ENCODE measurements around the gene ACP7.
"Not testable (repeated sequence)": the region's sequence is repeated elsewhere in the genome, so short reads cannot be mapped to it uniquely, and the experiment has no call there.

Gene ACP7, protein sequence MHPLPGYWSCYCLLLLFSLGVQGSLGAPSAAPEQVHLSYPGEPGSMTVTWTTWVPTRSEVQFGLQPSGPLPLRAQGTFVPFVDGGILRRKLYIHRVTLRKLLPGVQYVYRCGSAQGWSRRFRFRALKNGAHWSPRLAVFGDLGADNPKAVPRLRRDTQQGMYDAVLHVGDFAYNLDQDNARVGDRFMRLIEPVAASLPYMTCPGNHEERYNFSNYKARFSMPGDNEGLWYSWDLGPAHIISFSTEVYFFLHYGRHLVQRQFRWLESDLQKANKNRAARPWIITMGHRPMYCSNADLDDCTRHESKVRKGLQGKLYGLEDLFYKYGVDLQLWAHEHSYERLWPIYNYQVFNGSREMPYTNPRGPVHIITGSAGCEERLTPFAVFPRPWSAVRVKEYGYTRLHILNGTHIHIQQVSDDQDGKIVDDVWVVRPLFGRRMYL

DNA sequence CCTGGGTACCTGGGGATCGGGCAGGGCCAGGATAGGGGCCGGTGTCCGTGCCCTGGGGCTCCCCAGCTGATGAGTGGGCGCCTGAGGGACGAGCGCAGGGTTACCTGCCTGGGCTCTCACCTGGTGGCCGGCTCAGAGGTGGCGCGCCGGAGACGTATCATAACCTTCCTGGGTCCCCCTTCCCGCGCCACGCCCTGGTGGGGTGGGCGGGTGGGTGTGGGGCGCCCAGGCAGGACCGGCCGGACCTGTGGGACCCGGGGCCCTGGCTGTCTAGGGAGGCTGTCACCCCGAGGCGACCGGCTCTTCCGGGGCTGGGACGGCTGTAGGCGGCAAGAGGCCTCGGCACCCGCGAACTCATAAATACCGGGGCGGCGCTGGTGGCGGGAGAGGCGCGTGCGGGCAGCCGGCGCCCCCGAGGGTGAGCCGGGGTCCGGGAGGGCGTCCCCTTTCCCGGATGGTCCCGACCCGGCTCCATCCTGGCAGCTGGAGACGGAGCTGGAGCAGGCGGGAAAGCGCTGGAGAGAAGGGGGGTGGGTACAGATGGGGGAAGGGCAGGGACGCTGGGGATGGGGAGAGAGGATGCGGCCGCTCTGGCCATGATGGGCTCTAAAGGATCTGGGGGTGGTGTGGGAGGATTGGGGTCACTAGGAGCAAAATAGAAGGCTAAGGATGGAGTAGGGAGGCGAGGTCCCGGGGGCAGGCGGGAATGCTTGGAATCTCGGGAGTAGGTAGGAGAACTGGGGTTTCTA lies at the start of gene ACP7:
ACP7 (plus strand) TSS at position 386 of the 749 bp plus-strand sequence. CDS start 902 bp downstream, outside the sequence.
- no peak for DNase-seq

- DNase-seq: no peak
Observed at GRCh38 chr19:39036581-39036980, 47.6 kb upstream of the ACP7 start.

DNA sequence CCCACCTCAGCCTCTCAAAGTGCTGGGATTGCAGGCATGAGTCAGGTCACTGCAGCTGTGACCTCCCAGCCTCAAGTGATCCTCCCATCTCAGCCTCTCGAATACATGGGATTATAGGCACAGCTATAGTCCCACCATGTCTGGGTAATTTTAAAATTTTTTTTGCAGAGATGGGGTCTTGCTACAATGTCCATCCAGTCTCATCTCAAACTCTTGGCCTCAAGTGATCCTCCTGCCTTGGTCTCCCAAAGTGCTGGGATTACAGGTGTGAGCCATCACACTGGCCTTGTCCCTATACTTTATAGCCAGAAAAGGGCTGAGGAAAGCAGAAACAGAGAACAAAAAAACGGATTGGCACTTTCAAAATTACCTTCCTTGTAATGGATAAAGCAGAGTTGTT lies 47.0 kb upstream of the ACP7 start:
- DNase-seq: no peak

- no peak for DNase-seq
Observed at GRCh38 chr19:39038098-39038497, 46.1 kb upstream of the ACP7 start.

DNA sequence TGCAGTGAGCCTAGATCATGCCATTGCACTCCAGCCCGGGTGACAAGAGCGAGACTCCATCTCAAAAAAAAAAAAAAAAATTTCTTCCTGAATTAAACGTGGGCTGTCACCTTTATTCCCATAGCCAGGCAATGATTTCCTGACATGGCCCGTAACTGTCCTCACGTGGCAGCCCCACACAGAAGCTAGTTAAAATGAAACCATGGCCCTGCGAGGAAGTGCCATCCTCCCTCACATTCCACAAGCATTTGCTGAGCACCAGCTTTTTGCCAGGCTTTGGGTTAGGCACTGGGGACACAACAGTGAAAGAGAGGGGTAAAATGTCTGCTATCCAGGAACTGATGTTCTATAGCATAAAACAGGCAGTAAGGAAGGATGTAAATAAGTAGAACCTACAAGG lies 38.7 kb upstream of the ACP7 start:
- no peak for DNase-seq

GRCh38 chr19:39046037-39046821 lies 37.9 kb upstream of the ACP7 start:
- DNase-seq: no peak

DNA sequence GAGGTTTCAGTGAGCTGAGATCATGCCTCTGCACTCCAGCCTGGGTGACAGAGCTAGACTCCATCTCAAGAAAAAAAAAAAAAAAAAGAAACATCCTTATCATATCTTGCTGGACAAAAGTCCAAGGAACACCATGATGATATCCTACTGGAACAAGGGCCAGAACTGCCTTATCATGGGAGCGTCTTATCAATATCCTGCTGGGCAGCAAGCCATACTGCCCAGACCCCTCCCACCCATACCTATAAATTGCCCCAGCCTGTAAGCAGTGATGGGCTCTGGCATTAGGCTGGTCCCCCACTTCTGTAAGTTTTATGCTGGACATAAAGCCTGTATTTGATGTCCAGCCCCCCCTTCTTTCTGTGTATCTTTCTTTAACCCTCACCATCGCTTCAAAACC lies 37.1 kb upstream of the ACP7 start:
- DNase-seq: no peak

- DNase-seq: no peak
Observed at GRCh38 chr19:39052243-39052746, 31.9 kb upstream of the ACP7 start.

GRCh38 chr19:39052846-39053245 lies 31.3 kb upstream of the ACP7 start:
- DNase-seq: no peak

DNA sequence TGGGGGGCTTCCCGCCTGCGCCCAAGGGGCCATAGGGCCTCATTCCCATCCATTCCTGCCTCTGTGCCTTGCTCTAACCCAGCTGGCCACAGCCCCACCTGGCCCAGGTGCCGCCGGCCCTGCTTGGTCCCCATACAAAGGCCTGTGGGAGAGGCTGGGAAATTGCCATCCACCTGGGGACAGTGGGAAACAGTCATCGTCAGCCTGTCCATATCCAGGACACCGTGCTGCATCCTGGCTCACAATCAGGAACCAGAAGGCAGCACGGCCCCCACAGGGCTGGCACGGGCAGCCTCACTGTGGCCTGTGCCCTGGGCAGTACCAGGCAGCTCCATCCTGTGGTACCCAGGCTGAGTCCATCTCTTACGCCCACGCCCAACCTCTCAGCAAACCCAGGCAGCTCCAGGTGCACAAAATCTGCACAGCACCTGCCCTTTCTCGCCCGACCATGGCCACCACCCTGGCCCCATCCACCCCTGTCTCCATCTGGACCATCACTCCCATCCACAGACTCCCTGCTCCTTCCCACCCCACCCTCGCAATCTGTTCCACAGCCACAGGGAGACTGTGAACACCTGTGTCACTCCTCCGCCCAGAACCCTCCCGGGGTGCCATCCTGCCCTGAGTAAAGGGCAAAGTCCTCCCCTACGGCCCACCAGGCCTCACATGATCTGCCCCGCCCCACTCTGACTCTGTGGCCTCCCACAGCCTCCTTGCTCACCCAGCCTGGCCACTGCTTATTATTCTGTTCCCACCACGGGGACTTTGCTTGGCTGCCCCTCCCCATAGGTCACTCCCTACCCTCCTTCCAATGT lies 30.7 kb upstream of the ACP7 start:
- no peak for DNase-seq

DNA sequence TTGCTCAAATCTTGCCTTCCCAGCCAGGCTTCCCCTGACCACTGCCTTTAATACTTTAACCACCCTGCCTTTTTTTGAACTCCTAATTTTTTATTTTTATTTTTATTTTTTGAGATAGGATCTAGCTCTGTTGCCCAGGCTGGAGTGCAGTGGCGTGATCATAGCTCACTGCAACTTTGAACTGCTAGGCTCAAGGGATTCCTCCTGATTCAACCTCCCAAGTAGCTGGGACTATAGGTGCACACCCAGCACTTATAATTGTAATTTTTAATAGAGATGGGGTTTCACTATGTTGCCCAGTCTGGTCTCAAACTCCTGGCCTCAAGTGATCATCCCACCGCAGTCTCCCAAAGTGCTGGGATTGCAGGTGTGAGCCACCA lies 30.1 kb upstream of the ACP7 start:
- no peak for DNase-seq

GRCh38 chr19:39057615-39058014 lies 26.6 kb upstream of the ACP7 start:
- no peak for DNase-seq

DNA sequence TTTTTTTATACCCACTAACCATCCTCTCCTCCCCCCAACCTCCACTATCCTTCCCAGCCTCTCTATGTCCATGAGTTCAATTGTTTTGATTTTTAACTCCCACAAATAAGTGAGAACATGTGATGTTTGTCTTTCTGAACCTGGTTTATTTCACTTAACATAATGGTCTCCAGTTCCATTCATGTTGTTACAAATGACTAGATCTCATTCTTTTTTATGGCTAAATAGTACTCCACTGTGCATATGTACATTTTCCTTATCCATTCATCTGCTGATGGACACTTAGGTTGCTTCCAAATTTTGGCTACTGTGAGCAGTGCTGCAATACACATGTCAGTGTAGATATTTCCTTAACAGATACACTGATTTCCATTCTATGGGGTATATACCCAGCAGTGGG lies 24.9 kb upstream of the ACP7 start:
- DNase-seq: no peak

GRCh38 chr19:39060171-39060570 lies 24.0 kb upstream of the ACP7 start:
- DNase-seq: no peak

DNA sequence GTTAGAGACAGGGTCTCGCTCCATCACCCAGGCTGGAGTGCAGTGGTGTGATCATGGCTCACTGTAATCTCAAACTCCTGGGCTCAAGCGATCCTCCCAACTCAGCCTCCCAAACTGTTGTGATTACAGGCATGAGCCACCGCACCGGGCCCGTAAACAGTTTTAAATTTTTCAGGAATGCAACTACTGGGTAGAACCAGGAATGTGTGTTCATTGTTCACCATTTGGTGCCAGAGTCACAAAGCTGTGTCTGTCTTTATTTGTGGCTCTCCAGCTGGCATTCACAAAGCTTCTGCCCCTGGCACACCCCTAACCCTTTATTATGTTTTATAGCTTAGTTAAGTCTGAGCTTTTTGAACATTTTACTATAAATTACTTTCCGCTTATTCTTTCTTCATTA lies 19.8 kb upstream of the ACP7 start:
- no peak for DNase-seq

GRCh38 chr19:39065928-39066327 lies 18.2 kb upstream of the ACP7 start:
- DNase-seq: no peak

DNA sequence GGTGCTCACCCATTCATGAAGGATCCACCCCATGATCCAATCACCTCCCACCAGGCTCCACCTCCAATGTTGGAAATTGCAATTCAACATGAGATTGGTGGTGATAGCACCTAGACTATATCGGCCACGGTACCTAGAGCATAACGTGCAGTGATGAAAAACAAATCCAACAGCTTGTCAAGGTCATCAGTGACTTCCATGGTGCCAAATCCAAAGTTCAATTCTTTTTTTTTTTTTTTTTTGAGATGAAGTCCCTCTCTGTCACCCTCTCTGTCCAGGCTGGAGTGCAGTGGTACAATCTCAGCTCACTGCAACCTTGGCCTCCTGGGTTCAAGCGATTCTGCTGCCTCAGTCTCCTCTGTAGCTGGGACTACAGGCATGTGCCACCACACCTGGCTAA lies 17.1 kb upstream of the ACP7 start:
- DNase-seq: no peak

- DNase-seq: not testable (repeated sequence)
Observed at GRCh38 chr19:39068259-39068658, 15.9 kb upstream of the ACP7 start.

GRCh38 chr19:39070888-39071287 lies 13.3 kb upstream of the ACP7 start:
- no peak for DNase-seq

- no peak for DNase-seq
Observed at GRCh38 chr19:39074205-39074692, 9.9 kb upstream of the ACP7 start.

DNA sequence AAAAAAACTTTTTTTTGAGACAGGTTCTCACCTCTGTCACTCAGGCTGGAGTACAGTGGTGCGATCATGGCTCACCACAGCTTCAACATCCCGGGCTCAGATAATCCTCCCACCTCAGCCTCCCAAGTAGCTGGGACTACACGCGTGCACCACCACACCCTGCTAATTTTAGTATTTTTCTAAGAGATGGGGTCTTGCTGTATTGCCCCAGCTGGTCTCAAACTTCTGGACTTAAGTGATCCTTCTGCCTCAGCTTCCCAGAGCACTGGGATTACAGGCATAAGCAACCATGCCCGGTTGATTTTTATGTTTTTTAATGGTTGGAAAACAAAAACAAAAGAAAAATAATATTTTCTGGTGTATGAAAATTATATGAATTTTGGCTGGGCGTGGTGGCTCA lies 9.2 kb upstream of the ACP7 start:
- DNase-seq: no peak

DNA sequence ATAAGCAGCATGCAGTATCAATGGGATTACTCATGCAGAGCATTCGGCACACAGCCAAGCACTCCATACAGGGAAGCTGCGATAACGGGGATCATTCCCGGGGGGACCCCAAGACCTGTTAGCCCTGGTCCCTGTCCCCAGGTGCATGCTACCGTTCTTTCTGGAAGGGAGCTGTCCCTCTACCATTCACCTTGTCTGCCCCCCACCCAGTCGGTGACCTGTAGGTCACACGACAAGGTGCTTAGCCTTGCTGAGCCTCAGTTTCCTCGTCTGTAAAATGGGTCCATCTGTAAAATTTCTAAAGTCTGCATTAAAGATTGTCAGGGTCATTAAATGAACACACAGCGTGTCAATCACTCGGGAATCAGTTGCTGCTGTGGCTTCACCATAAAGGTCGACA lies 6.8 kb upstream of the ACP7 start:
- no peak for DNase-seq

Measured in KG1 (cell line).